Esophagus squamous epithelium (tissue), 4 donors: ENCODE data around the gene RTF1.

Experiments
- POLR2A ChIP-seq, 4 donors: fragments of 450-650 bp; IDR thresholded peaks; one replicate each; pipeline ENCODE4 v1.6.1; 2017; ENCODE audit warnings: antibody characterized with exemption in 4 of 4, mild to moderate bottlenecking in 4 of 4, moderate library complexity in 3 of 4
- TF ChIP-seq, protein P1 (sequence below), 6 experiments: fragments of 450-650 bp in 4 of 6; fragments of 200-600 bp in 2 of 6; sonication (generic) in 2 of 6; IDR thresholded peaks; one replicate each; pipeline ENCODE4 v1.5.1; 2016 to 2019; ENCODE audit warnings: antibody characterized with exemption in 6 of 6, mild to moderate bottlenecking in 4 of 6, moderate library complexity in 4 of 6

DNA sequence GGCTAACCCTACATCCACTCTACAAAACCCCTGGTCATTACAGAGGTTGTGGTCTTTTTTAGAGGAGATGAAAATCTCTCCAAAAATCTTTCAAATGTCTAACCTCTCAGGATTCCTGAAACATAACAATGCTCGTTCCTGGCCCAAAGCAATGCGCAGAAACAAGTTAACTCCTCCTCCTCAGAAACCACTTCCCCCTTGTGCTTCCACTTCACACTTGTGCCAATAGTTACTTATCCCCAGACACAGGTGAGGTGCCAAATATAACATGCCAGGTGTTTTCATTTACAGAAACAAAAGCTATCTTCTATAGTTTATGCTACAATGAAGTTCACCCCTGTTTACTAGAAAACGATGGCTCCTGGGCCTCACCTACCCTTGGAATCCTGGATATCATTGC is 20.8 kb upstream of the RTF1 start:
- TF ChIP-seq, protein P1, sequence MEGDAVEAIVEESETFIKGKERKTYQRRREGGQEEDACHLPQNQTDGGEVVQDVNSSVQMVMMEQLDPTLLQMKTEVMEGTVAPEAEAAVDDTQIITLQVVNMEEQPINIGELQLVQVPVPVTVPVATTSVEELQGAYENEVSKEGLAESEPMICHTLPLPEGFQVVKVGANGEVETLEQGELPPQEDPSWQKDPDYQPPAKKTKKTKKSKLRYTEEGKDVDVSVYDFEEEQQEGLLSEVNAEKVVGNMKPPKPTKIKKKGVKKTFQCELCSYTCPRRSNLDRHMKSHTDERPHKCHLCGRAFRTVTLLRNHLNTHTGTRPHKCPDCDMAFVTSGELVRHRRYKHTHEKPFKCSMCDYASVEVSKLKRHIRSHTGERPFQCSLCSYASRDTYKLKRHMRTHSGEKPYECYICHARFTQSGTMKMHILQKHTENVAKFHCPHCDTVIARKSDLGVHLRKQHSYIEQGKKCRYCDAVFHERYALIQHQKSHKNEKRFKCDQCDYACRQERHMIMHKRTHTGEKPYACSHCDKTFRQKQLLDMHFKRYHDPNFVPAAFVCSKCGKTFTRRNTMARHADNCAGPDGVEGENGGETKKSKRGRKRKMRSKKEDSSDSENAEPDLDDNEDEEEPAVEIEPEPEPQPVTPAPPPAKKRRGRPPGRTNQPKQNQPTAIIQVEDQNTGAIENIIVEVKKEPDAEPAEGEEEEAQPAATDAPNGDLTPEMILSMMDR (IDR thresholded peaks at IDR 0.05): no peak
- no peak for TF ChIP-seq POLR2A (IDR thresholded peaks at IDR 0.05)
